Esophagus muscularis mucosa (tissue), 4 donors: ENCODE results near the gene MSH3. TPM values are rescaled to one million over a fixed set of nuclear protein-coding genes. Genes with fewer than 3 reads are reported as not detected.

Source experiments
- DNase-seq: peaks from one replicate; pipeline ENCODE4 v3.0.0-alpha.2; 2017; ENCODE audit errors: extremely low spot score
- H3K27ac ChIP-seq, 4 donors: fragments of 200-600 bp; sonication (generic); replicated peaks in 1 of 4; 1 replicate in 3 of 4; 2 replicates in 1 of 4; pipeline ENCODE4 v1.5.1; 2016 to 2019; ENCODE audit warnings: mild to moderate bottlenecking in 1 of 4
- H3K27me3 ChIP-seq, 4 donors: fragments of 200-600 bp; sonication (generic); one replicate each; pipeline versions ENCODE4 v1.5.1 to v1.6.0; 2016 to 2019
- H3K36me3 ChIP-seq, 4 donors: fragments of 200-600 bp; sonication (generic); one replicate each; pipeline ENCODE4 v1.5.1; 2016 to 2019
- H3K4me1 ChIP-seq, 4 donors: fragments of 200-600 bp; sonication (generic); one replicate each; pipeline ENCODE4 v1.5.1; 2016 to 2019
- H3K4me3 ChIP-seq, 4 donors: fragments of 200-600 bp; sonication (generic); 1 replicate in 2 of 4; 2 replicates in 2 of 4; pipeline ENCODE4 v1.5.1; 2016 to 2019; ENCODE audit warnings: mild to moderate bottlenecking in 4 of 4, moderate library complexity in 1 of 4
- H3K9me3 ChIP-seq, 4 donors: fragments of 200-600 bp; sonication (generic); 1 replicate in 3 of 4; 2 replicates in 1 of 4; pipeline ENCODE4 v1.5.1; 2016 to 2019
- EP300 ChIP-seq: sonication (generic); formaldehyde crosslinking; IDR thresholded peaks from one replicate; pipeline ENCODE4 v1.6.1; 2017; ENCODE audit warnings: antibody characterized with exemption
- POLR2A ChIP-seq: fragments of 450-650 bp; IDR thresholded peaks from one replicate; pipeline ENCODE4 v1.6.1; 2017; ENCODE audit warnings: antibody characterized with exemption, moderate library complexity, mild to moderate bottlenecking, low read depth
- POLR2AphosphoS5 ChIP-seq, 2 donors: sonication (generic); formaldehyde crosslinking; IDR thresholded peaks; one replicate each; pipeline ENCODE4 v1.6.1; 2017; ENCODE audit warnings: antibody characterized with exemption in 2 of 2
- WGBS: methylation state at CpG from one replicate; pipeline ENCODE4 v1.1.5; 2018; 5-methylcytosine and 5-hydroxymethylcytosine counted together
- intact Hi-C: fragments of 100-400 bp; cut with DNase I; formaldehyde crosslinking; loops from one replicate; pipeline ENCODE4 v1.15.1; 2023
- total RNA-seq, 4 donors: library from RNA; depleted of rRNA; stranded (reverse); fragments of >200 nt; gene quantifications; one replicate each; pipeline versions ENCODE4 v1.1.0 to v1.2.1, GENCODE V29; 2016
- TF ChIP-seq, protein P1 (sequence below), 3 experiments: fragments of 200-600 bp in 2 of 3; fragments of 450-650 bp in 1 of 3; sonication (generic) in 2 of 3; IDR thresholded peaks; one replicate each; pipeline ENCODE4 v1.5.1; 2017 to 2019; ENCODE audit warnings: antibody characterized with exemption in 3 of 3, mild to moderate bottlenecking in 2 of 3, moderate library complexity in 1 of 3

Gene MSH3
- total RNA-seq, 4 donors from 2014 or later = 7.6 to 11.6 (median 9.3) TPM

- H3K9me3 ChIP-seq = no peaks in the 10 kb centered on the region
- no peak overlapping the region for H3K27ac ChIP-seq
- intact Hi-C loops = no loop called here
- H3K4me1 ChIP-seq = no peaks in the 10 kb centered on the region
- TF ChIP-seq EP300 (no peak), POLR2AphosphoS5 (IDR thresholded peaks at IDR 0.05) (no peak), POLR2A (no peak)
- TF ChIP-seq, protein P1, sequence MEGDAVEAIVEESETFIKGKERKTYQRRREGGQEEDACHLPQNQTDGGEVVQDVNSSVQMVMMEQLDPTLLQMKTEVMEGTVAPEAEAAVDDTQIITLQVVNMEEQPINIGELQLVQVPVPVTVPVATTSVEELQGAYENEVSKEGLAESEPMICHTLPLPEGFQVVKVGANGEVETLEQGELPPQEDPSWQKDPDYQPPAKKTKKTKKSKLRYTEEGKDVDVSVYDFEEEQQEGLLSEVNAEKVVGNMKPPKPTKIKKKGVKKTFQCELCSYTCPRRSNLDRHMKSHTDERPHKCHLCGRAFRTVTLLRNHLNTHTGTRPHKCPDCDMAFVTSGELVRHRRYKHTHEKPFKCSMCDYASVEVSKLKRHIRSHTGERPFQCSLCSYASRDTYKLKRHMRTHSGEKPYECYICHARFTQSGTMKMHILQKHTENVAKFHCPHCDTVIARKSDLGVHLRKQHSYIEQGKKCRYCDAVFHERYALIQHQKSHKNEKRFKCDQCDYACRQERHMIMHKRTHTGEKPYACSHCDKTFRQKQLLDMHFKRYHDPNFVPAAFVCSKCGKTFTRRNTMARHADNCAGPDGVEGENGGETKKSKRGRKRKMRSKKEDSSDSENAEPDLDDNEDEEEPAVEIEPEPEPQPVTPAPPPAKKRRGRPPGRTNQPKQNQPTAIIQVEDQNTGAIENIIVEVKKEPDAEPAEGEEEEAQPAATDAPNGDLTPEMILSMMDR (IDR thresholded peaks at IDR 0.05) = no peak
- no peaks in the 10 kb centered on the region for H3K27me3 ChIP-seq
- WGBS = 92% methylated on average over 11 of the region's 11 CpGs
- H3K4me3 ChIP-seq = no peak overlapping the region
- peaks cover 6 to 47% (median 17%) of the 10 kb centered on the region in 4 donors for H3K36me3 ChIP-seq
- no peak for DNase-seq
Observed at GRCh38 chr5:80631278-80632259, 22.9 kb upstream of the MSH3 start.

- no peak for DNase-seq
- H3K36me3 ChIP-seq = peaks cover 7 to 54% (median 19%) of the 10 kb centered on the region in 4 donors
- 97% methylated on average over 2 of the region's 2 CpGs for WGBS
- no peak overlapping the region for H3K4me3 ChIP-seq
- no peaks in the 10 kb centered on the region for H3K27me3 ChIP-seq
- intact Hi-C loops = no loop called here
- H3K27ac ChIP-seq = no peak overlapping the region
- TF ChIP-seq EP300 (no peak), POLR2A (no peak), POLR2AphosphoS5 (IDR thresholded peaks at IDR 0.05) (no peak)
- TF ChIP-seq, protein P1 (IDR thresholded peaks at IDR 0.05) = no peak
- H3K4me1 ChIP-seq = no peaks in the 10 kb centered on the region
- H3K9me3 ChIP-seq = no peaks in the 10 kb centered on the region
Observed at GRCh38 chr5:80632700-80633099, 21.8 kb upstream of the MSH3 start.

DNA sequence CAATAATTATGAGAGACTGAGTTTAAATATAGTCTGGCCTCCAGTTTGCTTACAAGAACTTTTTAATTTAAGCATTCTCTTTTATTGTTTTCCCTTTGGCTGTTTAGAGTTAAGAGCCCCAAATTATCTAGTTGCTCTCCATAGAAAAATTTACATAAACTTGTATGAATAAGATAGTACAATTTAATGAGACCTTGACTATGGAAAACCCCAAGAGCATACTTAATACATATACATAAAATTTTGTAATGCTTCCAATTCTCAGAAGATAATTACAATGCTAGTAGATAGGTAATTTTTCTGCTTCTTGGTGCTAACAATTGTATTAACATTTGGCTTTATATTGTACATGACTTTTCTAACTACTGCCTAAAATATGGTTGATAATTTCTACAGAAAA lies 20.3 kb upstream of the MSH3 start:
- Histone ChIP-seq H3K4me1 (no peaks in the 10 kb centered on the region), H3K27ac (no peak overlapping the region), H3K9me3 (no peaks in the 10 kb centered on the region), H3K36me3 (peaks cover 9 to 56% (median 21%) of the 10 kb centered on the region in 4 donors), H3K4me3 (no peak overlapping the region), H3K27me3 (no peaks in the 10 kb centered on the region)
- intact Hi-C loops = no loop called here
- TF ChIP-seq POLR2A (no peak), POLR2AphosphoS5 (IDR thresholded peaks at IDR 0.05) (no peak), EP300 (no peak)
- TF ChIP-seq, protein P1 (IDR thresholded peaks at IDR 0.05) = no peak
- DNase-seq = no peak

- intact Hi-C loops = no loop called here
- TF ChIP-seq, protein P1 (IDR thresholded peaks at IDR 0.05) = no peak
- TF ChIP-seq POLR2AphosphoS5 (IDR thresholded peaks at IDR 0.05) (no peak), EP300 (no peak)
- Histone ChIP-seq H3K4me3 (no peak overlapping the region), H3K36me3 (peaks cover 4 to 79% (median 29%) of the 10 kb centered on the region in 4 donors), H3K4me1 (no peaks in the 10 kb centered on the region), H3K27ac (no peak overlapping the region), H3K9me3 (no peaks in the 10 kb centered on the region), H3K27me3 (no peaks in the 10 kb centered on the region)
- no peak for DNase-seq
- WGBS = 92% methylated on average over 4 of the region's 4 CpGs
Observed at GRCh38 chr5:80641353-80641752, 13.1 kb upstream of the MSH3 start.
